Ammon's horn (tissue), 1 donor: ENCODE results near the gene GRIK4.
"Not testable (repeated sequence)": the region's sequence is repeated elsewhere in the genome, so short reads cannot be mapped to it uniquely, and the experiment has no call there.

Experiments
- DNase-seq: peaks from one replicate; pipeline ENCODE4 v3.0.0-alpha.2; 2016; ENCODE audit warnings: low spot score

Gene GRIK4

GRCh38 chr11:120746376-120746775 is 234.8 kb downstream of the GRIK4 start:
- DNase-seq: no peak

- DNase-seq: no peak
Observed at GRCh38 chr11:120746836-120747609, 235.5 kb downstream of the GRIK4 start.

GRCh38 chr11:120747850-120748814 is 236.6 kb downstream of the GRIK4 start:
- DNase-seq: no peak

DNA sequence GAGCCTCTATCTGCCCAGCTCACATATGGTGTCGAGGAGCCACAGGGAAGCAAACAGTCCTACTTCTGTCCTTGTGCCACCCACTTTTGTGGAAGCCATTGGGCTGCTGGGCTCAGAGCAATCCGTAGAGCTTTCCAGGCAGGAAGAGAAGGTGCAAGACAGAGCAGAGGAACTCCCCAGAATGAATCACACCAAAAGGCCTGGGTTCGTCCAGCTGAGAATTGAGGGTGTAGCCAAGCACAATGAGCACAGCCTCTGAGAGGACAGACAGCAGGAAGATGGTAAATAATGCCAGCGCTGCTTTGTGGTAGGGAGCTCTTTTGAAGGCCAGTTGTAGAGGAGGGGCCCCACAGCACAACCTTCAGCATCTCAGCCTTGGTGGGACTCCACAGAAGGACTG is 237.8 kb downstream of the GRIK4 start:
- DNase-seq: no peak

GRCh38 chr11:120750647-120751549 is 239.3 kb downstream of the GRIK4 start:
- peak; percentile 65 for DNase-seq

DNA sequence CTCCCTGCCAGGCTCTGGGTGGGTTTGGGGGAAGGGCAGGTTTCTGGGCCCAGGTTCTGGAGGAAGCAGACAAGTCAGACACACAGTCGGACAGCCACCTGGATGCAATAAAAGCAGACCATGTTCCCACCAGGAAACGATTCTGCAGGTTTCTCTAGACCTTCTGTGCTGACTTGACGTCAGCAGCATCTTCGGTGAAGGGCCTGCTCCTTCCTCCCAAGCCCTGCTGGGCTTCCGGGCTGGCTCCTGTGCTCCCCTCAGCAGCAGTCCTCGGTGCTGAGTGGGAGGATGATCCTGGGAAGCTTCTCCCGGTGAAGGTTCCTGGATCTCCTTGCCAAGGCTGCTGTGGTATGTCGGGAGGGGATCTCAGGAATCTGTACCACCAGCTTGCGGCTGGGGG is 240.0 kb downstream of the GRIK4 start:
- DNase-seq: no peak

- no peak for DNase-seq
Observed at GRCh38 chr11:120752668-120753067, 241.1 kb downstream of the GRIK4 start.

DNA sequence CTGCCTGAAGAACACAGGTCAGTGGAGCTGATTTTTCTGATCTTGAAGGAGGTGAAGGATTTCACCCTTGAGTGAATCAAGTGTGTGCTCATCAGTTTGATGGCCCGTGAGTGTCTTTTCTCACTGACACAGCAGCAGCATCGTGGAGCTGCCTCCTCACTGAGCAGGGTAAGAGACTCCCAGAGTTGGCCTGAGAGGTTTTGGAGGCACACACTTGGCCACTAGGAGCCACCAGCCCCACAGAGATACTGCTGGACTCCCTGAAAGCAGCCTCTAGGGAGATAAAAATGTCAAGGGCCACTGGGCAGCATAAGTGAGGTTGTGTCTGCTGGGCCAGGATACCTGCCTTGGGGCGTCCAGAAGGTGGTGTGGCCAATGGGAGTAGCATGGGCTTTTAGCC is 245.4 kb downstream of the GRIK4 start:
- no peak for DNase-seq

DNA sequence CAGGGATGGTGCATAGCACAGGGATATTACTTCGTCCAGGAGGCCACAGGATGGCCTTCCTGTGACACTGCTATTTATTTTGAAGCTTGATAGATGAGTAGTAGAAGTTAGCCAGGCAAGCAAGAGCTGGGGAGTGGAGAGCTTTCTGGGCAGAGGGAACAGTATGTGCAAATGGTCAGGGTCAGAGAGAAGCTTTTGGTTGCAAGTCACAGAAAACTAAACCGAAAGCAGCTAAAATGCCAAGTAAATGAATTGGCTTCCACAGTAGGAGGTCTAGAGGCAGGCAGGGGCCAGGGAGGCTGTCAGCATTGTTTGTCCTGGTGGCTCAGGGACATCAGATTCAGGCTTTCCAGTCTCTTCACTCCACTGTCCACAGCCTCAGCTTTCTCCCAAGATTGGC is 247.5 kb downstream of the GRIK4 start:
- no peak for DNase-seq

GRCh38 chr11:120765710-120766109 is 254.2 kb downstream of the GRIK4 start:
- not testable (repeated sequence) for DNase-seq

GRCh38 chr11:120766318-120766717 is 254.8 kb downstream of the GRIK4 start:
- no peak for DNase-seq

DNA sequence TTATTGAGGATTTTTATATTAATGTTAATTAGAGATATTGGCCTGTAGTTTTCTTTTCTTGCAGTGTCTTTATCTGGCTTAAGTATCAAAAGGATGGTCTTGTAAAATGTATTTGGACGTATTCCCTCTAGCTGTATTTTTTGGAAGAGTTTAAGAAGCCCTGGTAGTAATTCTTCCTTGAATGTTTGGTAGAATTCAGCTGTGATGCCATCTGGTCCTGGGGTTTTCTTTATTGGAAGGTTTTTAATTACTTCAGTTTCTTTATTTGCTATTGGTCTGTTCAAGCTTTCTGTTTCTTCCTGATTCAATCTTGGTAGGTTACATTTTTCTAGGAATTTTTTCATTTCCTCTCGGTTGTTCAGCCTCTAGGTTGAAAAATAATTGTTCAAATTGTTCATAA is 257.4 kb downstream of the GRIK4 start:
- no peak for DNase-seq

- DNase-seq: no peak
Observed at GRCh38 chr11:120769906-120770305, 258.4 kb downstream of the GRIK4 start.

GRCh38 chr11:120771551-120772060 is 260.1 kb downstream of the GRIK4 start:
- DNase-seq: no peak

DNA sequence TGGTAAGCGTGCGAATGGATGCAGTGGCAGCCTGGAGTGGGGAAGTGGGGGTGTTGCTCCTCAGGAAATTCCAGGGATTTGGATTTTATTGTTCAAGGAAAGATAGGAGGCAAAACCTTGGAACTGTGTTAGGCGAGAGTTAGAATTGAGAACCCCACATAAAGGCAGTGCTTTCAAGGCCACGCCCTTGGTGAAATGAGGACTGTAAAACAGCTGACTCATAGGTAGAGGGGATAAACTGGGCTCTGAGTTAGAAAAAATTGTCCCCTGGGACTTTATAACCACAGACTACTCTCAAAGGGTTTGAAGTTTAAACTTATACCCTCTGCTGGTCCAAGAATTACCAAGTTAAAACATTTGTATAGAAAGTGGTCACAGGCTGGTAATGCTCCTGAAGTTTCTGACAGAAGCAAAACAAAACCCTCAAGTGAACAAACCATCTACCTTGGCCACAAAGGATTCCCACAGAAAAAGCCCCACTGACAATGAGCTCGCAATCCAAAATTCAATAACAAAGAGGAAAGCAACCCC is 262.0 kb downstream of the GRIK4 start:
- DNase-seq: no peak

DNA sequence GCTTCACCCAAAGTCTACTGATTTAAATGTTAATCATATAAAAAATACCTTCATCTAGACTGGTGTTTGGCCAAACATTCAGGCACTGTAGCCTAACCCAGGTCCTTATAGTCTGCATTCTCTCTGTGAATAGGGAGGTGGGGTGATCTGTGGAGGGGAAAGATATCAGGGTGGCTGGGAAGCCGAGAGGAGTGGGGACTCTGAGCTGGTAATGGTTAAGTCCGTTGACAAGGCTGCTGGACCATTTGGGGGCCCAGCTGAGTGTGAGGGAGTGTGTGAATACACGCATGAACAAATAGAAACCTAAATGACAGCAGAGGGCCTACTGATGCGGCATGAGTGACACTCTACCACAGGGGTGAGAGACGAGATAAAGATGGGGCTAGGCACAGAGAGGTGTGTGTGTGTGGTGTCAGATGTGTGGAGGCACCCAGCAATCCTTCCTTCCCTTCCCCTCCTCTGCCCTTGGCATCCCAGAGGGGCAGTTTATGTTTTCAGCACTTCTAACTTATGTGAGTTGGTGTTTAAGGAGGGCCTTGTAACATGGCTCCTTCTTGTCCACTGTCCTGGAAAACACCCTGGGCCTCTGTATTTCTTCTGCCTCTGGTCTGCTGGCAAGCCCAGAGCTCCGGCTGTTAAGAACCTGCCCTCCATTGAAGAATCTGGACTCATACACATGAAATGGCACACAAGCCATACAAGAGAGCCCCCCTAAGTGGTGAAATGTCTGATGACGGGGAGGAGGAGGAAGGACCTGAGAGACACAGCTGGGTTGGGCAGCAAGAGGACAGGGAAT is 263.2 kb downstream of the GRIK4 start:
- DNase-seq: no peak

- no peak for DNase-seq
Observed at GRCh38 chr11:120775986-120776951, 264.7 kb downstream of the GRIK4 start.

- no peak for DNase-seq
Observed at GRCh38 chr11:120778685-120779490, 267.3 kb downstream of the GRIK4 start.

DNA sequence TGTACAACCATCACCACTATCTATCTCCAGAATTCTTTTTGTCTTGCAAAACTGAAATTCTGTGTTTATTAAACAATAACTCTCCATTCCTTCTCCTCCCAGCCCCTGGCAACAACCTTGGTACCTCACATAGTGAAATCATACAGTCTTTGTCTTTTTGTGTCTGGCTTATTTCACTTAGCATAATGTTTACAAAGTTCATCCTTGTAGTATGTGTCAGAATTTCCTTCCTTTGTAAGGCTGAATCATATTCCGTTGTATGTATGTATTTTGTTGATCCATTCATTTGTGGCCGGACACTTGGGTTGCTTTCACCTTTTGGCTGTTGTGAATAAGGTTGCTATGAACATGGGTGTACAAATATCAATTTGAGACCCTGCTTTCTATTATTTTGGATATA is 268.7 kb downstream of the GRIK4 start:
- DNase-seq: no peak
